ENCODE results near the gene TMEM51. TPM values are rescaled to one million over a fixed set of nuclear protein-coding genes. Genes with fewer than 3 reads are reported as not detected.
A peak's percentile ranks its signal among the peaks of the same experiment; 100 is the strongest.

The TMEM51 gene
- total and polyA plus RNA-seq, 10 of the 15 experiments (the other 5 are each of a cell fraction or from before 2014, with no cell fraction given) = 0.55 to 4.8 (median 3.1) TPM

GRCh38 chr1:15177710-15178166, 24.2 kb downstream of the TMEM51 start:
- H3K27me3 ChIP-seq (replicated peaks in 1 of 2; ENCODE audit: control insufficient read depth in 2 of 2, insufficient read depth in 2 of 2, low read length in 1 of 2) = no peaks in the 10 kb centered on the region
- H3K4me1 ChIP-seq (ENCODE audit: control insufficient read depth, insufficient read depth, low read length) = peaks cover 41% of the 10 kb centered on the region
- H3K27ac ChIP-seq (ENCODE audit: control insufficient read depth, insufficient read depth) = no peak overlapping the region
- ChIA-PET CTCF (interaction anchor here (0.7 kb wide), 1 partner anchor 334 kb away, joined by 3 read pairs; no protein-coding TSS in a partner anchor), RAD21 (ENCODE audit: unreplicated experiment) (no interaction called here), POLR2A (interaction anchor here (0.7 to 1.2 kb wide), 2 partner anchors 9 kb away, joined by 3 to 4 read pairs; no protein-coding TSS in a partner anchor), SMC1A (ENCODE audit: uncharacterized antibody, unreplicated experiment) (interaction anchor here (0.8 to 1.7 kb wide), 4 partner anchors 10 to 76 kb away, joined by 3 to 5 read pairs (median 3); partner anchors contain the start of gene TMEM51)
- BruUV-seq (replicated peaks) = no TSS peak
- no peaks in the 10 kb centered on the region for H3K36me3 ChIP-seq (ENCODE audit: control insufficient read depth in 2 of 2, insufficient read depth in 2 of 2, low read length in 1 of 2)
- no peak overlapping the region for H2AFZ ChIP-seq (ENCODE audit: control insufficient read depth, low read depth, low read length)
- no peak for DNase-seq (ENCODE audit: low read depth, low spot score)
- in situ Hi-C loops (cut with MboI) (no loop called here), intact Hi-C loops (cut with micrococcal nuclease; ENCODE audit: unreplicated experiment) (no loop called here)
- no peak for ATAC-seq
- WGBS (ENCODE audit: insufficient coverage, insufficient replicate concordance, low lambda C conversion rate, missing lambda C conversion rate) = 62% methylated on average over 14 of the region's 14 CpGs
- TF ChIP-seq HSF1 (IDR thresholded peaks at IDR 0.05; ENCODE audit: low read depth, low read length) = no peak
- peak; percentile 42; the same call in 1 of the 2 replicates for TF ChIP-seq SPI1 (IDR thresholded peaks at IDR 0.05; ENCODE audit: borderline replicate concordance, insufficient read depth, low read depth, low read length)
- TF ChIP-seq ZBTB11 (CRISPR knock-in tag; IDR thresholded peaks at IDR 0.05) = no peak
- no peak overlapping the region for H3K9ac ChIP-seq (ENCODE audit: control insufficient read depth, insufficient read depth, low read length)
- FAIRE-seq = no peak
- peaks cover 2% of the 10 kb centered on the region; the same call in 2 of the 3 replicates for H3K9me3 ChIP-seq (replicated peaks; ENCODE audit: control insufficient read depth, insufficient read depth, low read length)
- H3K4me2 ChIP-seq (ENCODE audit: control insufficient read depth, insufficient read depth) = no peak overlapping the region
- H3K4me3 ChIP-seq = no peak overlapping the region
- H3K79me2 ChIP-seq (ENCODE audit: control insufficient read depth, insufficient read depth, low read length) = peaks cover 5% of the 10 kb centered on the region
- H4K20me1 ChIP-seq (ENCODE audit: control insufficient read depth, insufficient read depth) = no peaks in the 10 kb centered on the region

All from GM12878 (cell line).